Nephron (organoid): ENCODE results near the gene STK11.

Experiments used
- H3K27ac Mint-ChIP-seq, 3 experiments: 2 replicates each; pipeline ENCODE4 v1.8.0; 2020; ENCODE audit warnings: mixed read lengths in 3 of 3, mild to moderate bottlenecking in 2 of 3, moderate library complexity in 1 of 3
- H3K27me3 Mint-ChIP-seq: 2 replicates; pipeline ENCODE4 v1.8.0; 2021; ENCODE audit warnings: low read depth, mild to moderate bottlenecking, moderate library complexity, mixed read lengths
- H3K36me3 Mint-ChIP-seq: 2 replicates; pipeline ENCODE4 v1.8.0; 2020; ENCODE audit warnings: low read depth, mixed read lengths
- H3K4me1 Mint-ChIP-seq: 2 replicates; pipeline ENCODE4 v1.8.0; 2020; ENCODE audit warnings: mixed read lengths
- H3K4me3 Mint-ChIP-seq, 3 experiments: 2 replicates each; pipeline ENCODE4 v1.8.0; 2020; ENCODE audit warnings: mild to moderate bottlenecking in 3 of 3, mixed read lengths in 3 of 3, moderate library complexity in 2 of 3
- H3K9me3 Mint-ChIP-seq: 2 replicates; pipeline ENCODE4 v1.8.0; 2020; ENCODE audit warnings: mixed read lengths
- TF ChIP-seq, protein P1 (sequence below), 3 experiments: fragments of 200-600 bp; sonication (generic); IDR thresholded peaks; one replicate each; pipeline ENCODE4 v1.5.0; 2021; ENCODE audit warnings: antibody characterized with exemption in 3 of 3; ENCODE audit not compliant: unreplicated experiment in 3 of 3

The STK11 gene, protein sequence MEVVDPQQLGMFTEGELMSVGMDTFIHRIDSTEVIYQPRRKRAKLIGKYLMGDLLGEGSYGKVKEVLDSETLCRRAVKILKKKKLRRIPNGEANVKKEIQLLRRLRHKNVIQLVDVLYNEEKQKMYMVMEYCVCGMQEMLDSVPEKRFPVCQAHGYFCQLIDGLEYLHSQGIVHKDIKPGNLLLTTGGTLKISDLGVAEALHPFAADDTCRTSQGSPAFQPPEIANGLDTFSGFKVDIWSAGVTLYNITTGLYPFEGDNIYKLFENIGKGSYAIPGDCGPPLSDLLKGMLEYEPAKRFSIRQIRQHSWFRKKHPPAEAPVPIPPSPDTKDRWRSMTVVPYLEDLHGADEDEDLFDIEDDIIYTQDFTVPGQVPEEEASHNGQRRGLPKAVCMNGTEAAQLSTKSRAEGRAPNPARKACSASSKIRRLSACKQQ

DNA sequence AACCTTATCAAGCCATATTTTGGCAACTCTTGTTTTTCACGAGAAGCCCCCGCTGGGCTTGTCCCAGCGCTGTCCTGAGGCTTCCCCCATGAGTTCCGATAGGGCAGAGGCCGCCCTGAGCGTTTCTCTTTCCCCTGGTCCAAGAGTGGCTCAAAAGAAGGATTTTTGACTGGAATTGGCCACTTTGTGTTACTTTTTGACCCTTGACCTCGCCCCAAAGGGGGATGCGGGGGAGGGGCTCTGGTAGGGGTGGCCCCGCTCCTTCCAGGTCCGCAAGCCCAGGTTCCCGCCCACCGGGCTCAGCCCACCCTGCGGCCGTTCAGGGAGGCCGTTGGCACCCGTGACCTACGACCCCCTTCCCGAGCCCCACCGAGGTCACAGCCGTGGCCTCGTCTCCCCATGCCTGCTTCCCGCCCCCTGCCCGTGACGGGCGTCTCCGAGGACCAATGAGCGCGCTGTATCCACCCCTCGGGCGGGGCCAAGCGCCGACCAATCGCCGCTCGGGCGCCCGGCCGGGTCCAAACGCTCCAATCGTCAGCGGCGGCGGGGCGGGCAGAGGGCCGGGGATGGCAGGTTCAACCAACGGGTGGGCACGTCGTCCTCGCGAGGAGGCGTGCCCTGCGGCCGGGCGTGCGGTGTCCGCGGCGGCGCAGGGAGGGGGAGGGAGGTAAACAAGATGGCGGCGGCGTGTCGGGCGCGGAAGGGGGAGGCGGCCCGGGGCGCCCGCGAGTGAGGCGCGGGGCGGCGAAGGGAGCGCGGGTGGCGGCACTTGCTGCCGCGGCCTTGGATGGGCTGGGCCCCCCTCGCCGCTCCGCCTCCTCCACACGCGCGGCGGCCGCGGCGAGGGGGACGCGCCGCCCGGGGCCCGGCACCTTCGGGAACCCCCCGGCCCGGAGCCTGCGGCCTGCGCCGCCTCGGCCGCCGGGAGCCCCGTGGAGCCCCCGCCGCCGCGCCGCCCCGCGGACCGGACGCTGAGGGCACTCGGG lies at the start of gene STK11:
TSS of gene STK11 (plus strand) at position 665 of the 986 bp plus-strand sequence. CDS start 1,136 bp downstream, outside the sequence.
- Mint-ChIP-seq H3K27me3 (no peaks in the 10 kb centered on the region), H3K27ac (peak within 1 kb of the TSS; percentile 81 to 95 (median 86)), H3K4me1 (peaks cover 25% of the 10 kb centered on the region), H3K4me3 (peak within 1 kb of the TSS; percentile 93 to 95 (median 94)), H3K36me3 (peaks cover 3% of the 10 kb centered on the region), H3K9me3 (no peaks in the 10 kb centered on the region)
- TF ChIP-seq, protein P1, sequence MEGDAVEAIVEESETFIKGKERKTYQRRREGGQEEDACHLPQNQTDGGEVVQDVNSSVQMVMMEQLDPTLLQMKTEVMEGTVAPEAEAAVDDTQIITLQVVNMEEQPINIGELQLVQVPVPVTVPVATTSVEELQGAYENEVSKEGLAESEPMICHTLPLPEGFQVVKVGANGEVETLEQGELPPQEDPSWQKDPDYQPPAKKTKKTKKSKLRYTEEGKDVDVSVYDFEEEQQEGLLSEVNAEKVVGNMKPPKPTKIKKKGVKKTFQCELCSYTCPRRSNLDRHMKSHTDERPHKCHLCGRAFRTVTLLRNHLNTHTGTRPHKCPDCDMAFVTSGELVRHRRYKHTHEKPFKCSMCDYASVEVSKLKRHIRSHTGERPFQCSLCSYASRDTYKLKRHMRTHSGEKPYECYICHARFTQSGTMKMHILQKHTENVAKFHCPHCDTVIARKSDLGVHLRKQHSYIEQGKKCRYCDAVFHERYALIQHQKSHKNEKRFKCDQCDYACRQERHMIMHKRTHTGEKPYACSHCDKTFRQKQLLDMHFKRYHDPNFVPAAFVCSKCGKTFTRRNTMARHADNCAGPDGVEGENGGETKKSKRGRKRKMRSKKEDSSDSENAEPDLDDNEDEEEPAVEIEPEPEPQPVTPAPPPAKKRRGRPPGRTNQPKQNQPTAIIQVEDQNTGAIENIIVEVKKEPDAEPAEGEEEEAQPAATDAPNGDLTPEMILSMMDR (IDR thresholded peaks at IDR 0.05; ENCODE audit: unreplicated experiment in 3 of 3): no peak

DNA sequence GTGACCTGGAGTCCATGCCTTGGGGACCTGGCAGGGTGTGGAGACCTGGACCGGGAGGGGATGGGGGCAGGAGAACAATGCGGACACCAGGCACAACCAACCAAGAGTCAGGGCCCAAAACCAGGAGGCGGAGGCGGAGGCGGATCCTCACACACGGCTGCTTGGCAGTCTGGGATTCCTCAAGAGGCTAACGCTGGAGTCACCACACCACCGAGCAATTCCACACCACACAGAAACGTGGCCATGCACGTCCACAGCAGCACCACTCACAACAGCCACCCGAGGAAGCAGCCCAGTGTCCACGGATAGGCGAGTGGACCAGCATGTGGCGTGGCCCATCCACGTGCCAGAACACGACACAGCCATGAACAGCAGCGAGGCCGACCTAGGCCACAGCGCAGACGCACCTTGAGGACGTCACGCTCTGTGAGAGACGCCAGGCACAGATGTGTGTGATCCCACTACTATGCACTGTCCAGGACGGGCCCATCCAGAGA lies 49.2 kb upstream of the STK11 start:
- H3K4me3 Mint-ChIP-seq: no peak overlapping the region
- peaks cover 4% of the 10 kb centered on the region for H3K36me3 Mint-ChIP-seq
- no peaks in the 10 kb centered on the region for H3K27me3 Mint-ChIP-seq
- H3K27ac Mint-ChIP-seq: no peak overlapping the region
- H3K9me3 Mint-ChIP-seq: no peaks in the 10 kb centered on the region
- peaks cover 5% of the 10 kb centered on the region for H3K4me1 Mint-ChIP-seq
- TF ChIP-seq, protein P1 (IDR thresholded peaks at IDR 0.05; ENCODE audit: unreplicated experiment in 3 of 3): no peak

DNA sequence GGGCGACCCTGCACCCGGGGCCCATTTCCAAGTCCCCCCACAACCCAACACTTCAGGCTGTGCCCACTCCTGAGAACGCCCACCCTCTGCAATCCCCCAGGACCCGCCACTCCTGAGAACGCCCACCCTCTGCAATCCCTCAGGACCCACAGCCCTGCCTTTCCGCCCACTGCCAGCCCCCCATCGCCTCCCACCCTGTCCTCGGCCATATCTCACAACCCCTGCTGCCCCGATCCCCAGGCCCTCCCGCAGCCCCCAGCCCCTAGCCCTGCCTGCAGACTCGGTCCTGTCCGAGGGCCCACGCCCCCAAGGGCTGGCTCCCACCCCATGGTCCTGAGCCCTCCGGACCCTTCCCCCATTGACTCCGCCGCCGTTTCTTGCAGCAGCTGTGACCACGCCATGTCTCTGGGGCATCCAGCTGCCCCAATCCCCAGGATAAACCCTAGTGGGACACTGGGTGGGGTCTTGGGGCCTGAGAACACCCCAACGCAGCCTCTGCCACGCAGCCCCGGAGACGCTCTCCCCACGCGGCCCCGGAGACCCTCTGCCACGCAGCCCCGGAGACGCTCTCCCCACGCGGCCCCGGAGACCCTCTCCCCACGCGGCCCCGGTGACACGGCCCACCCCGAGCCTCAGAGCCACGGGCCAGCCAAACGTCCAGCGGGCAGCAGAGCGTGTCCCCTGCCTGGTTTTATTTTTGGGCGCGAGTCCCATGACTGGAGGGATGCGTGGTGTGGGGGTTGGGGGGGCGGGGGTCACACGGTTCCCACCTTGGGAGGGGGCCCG lies 48.6 kb upstream of the STK11 start:
- H3K27me3 Mint-ChIP-seq: no peaks in the 10 kb centered on the region
- peaks cover 4% of the 10 kb centered on the region for H3K36me3 Mint-ChIP-seq
- H3K4me3 Mint-ChIP-seq: no peak overlapping the region
- TF ChIP-seq, protein P1 (IDR thresholded peaks at IDR 0.05; ENCODE audit: unreplicated experiment in 3 of 3): no peak
- H3K27ac Mint-ChIP-seq: no peak overlapping the region
- peaks cover 4% of the 10 kb centered on the region for H3K4me1 Mint-ChIP-seq
- no peaks in the 10 kb centered on the region for H3K9me3 Mint-ChIP-seq

DNA sequence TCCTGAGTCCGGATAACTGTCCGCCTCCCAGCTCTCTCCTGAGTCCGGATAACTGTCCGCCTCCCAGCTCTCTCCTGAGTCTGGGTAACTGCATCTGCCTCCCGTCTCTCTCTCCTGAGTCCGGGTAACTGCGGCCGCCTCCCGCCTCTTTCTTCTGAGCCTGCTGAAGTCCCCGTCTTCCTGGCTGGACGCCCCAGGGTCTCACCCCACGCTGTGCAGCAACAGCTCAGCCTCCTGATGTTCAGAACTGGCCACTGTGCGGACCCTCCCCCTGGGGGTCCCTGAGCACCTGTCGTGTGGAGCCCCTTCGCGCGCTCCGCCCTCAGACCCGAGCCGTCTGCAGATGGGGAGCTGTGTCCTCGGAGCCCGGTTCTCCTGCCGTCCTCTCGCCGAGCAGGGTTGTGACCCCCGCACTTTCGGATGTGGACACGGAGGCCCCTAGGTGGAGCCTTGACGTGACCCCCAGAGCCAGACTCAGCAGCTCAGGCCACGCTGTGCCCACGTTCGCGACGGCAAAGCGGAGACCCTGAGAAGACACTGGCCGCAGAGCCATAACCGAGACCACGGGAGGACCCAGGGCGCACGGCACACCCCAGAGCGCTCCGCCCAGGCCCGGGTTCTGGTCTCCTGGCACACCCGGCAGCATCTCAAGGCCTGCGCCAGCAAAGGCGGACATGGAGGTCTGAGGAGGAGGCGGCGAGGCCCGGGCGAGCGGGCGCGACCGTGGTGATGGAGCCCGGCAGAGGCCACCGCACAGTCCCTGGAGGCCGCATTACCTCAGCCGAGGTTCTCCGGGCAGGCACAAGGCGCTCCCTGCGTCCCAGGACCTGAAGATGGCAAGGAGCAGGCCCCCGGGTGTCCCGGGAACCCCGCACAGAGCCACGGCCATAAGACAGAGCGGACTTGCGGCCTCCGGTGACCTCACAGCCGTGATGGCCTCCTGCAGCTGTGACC lies 47.4 kb upstream of the STK11 start:
- H3K27me3 Mint-ChIP-seq: no peaks in the 10 kb centered on the region
- no peaks in the 10 kb centered on the region for H3K9me3 Mint-ChIP-seq
- H3K4me1 Mint-ChIP-seq: peaks cover 5% of the 10 kb centered on the region
- H3K36me3 Mint-ChIP-seq: no peaks in the 10 kb centered on the region
- TF ChIP-seq, protein P1 (IDR thresholded peaks at IDR 0.05; ENCODE audit: unreplicated experiment in 3 of 3): no peak
- no peak overlapping the region for H3K4me3 Mint-ChIP-seq
- H3K27ac Mint-ChIP-seq: no peak overlapping the region
